Lung (tissue), 12 donors: ENCODE measurements around the gene FAM180B. TPM values are rescaled to one million over a fixed set of nuclear protein-coding genes. Genes with fewer than 3 reads are reported as not detected.

Experiments used
- ATAC-seq: fragments of 200-7000 bp; cut with Tn5 transposase; one replicate; pipeline ENCODE4 v1.9.1; 2020; ENCODE audit warnings: moderate number of reproducible peaks; ENCODE audit not compliant: insufficient read depth, low FRiP score
- DNase-seq, 3 donors: peaks; one replicate each; pipeline ENCODE4 v3.0.0-alpha.2; 2013 to 2017
- H3K27ac ChIP-seq, 2 donors: one replicate each; pipeline ENCODE4 v1.5.1; 2013; ENCODE audit warnings: mild to moderate bottlenecking in 2 of 2, moderate library complexity in 2 of 2, control low read depth in 1 of 2, inconsistent platforms in 1 of 2, low read depth in 1 of 2, low read length in 1 of 2
- H3K27me3 ChIP-seq, 3 donors: one replicate each; pipeline ENCODE4 v1.5.1; 2013; ENCODE audit warnings: low read length in 2 of 3; ENCODE audit not compliant: control insufficient read depth in 3 of 3, insufficient read depth in 3 of 3
- H3K36me3 ChIP-seq, 4 donors: one replicate each; pipeline ENCODE4 v1.5.1; 2013; ENCODE audit warnings: low read length in 4 of 4, mild to moderate bottlenecking in 1 of 4, moderate library complexity in 1 of 4; ENCODE audit not compliant: control insufficient read depth in 4 of 4, insufficient read depth in 4 of 4
- H3K4me1 ChIP-seq, 5 donors: one replicate each; pipeline ENCODE4 v1.5.1; 2013; ENCODE audit warnings: low read length in 5 of 5, mild to moderate bottlenecking in 2 of 5, moderate library complexity in 1 of 5; ENCODE audit not compliant: control insufficient read depth in 5 of 5, insufficient read depth in 5 of 5
- H3K4me3 ChIP-seq: one replicate; pipeline ENCODE4 v1.5.1; 2013; ENCODE audit warnings: mild to moderate bottlenecking, control low read depth, moderate library complexity
- H3K9ac ChIP-seq, 2 donors: one replicate each; pipeline ENCODE4 v1.5.1; 2013; ENCODE audit warnings: low read length in 2 of 2, control low read depth in 1 of 2; ENCODE audit not compliant: insufficient read depth in 1 of 2
- H3K9me3 ChIP-seq, 4 donors: one replicate each; pipeline ENCODE4 v1.5.1; 2013; ENCODE audit warnings: low read length in 3 of 4, mild to moderate bottlenecking in 1 of 4, moderate library complexity in 1 of 4; ENCODE audit not compliant: control insufficient read depth in 4 of 4, insufficient read depth in 3 of 4
- CTCF ChIP-seq: IDR thresholded peaks from 2 replicates; pipeline ENCODE4 v1.5.1; 2012; ENCODE audit warnings: mild to moderate bottlenecking; ENCODE audit errors: control extremely low read depth, extremely low read depth
- WGBS, 2 donors: extraction: QIAGEN DNeasy Blood & Tissue Kit; methylation state at CpG; one replicate each; pipeline ENCODE4 v1.1.7; 2013; 5-methylcytosine and 5-hydroxymethylcytosine counted together
- polyA plus RNA-seq, 2 donors: library from polyadenylated mRNA; stranded (reverse); fragments of 200-250 nt; gene quantifications; one replicate each; pipeline ENCODE4 v1.2.1, GENCODE V29; 2013
- total RNA-seq, 2 donors: library from RNA; depleted of rRNA in 1 of 2; stranded (reverse); fragments of >200 nt in 1 of 2; gene quantifications; one replicate each; pipeline ENCODE4 v1.2.1, GENCODE V29; 2014 to 2021
- donor health status: control.
- donor health status: control.
- donor health status: Bipolar disorder and iron deficiency.
- donor health status: healthy.
- donor health status: DM: yes; HTN: yes; CAD: no.

The FAM180B gene
- total and polyA plus RNA-seq, 4 donors = 0.05 to 0.34 (median 0.10) TPM; not detected in 1

- Histone ChIP-seq H3K9me3 (peaks cover 0 to 2% (median 0%) of the 10 kb centered on the region in 4 donors), H3K27ac (peak overlapping the region in 1 of 2 donors; percentile 49), H3K4me3 (no peak overlapping the region), H3K27me3 (no peaks in the 10 kb centered on the region), H3K4me1 (peaks cover 0 to 17% (median 5%) of the 10 kb centered on the region in 5 donors), H3K9ac (no peak overlapping the region), H3K36me3 (peaks cover 0 to 37% (median 24%) of the 10 kb centered on the region in 4 donors)
- DNase-seq (no peak), ATAC-seq (no peak)
- no peak for TF ChIP-seq CTCF
- 69 to 80% methylated on average over 8 of the region's 8 CpGs for WGBS, 2 donors
Observed at GRCh38 chr11:47572715-47573255, 13.7 kb upstream of the FAM180B start.

- H3K4me3 ChIP-seq = no peak overlapping the region
- no peak overlapping the region for H3K9ac ChIP-seq
- no peak overlapping the region for H3K27ac ChIP-seq
- peaks cover 0 to 2% (median 0%) of the 10 kb centered on the region in 4 donors for H3K9me3 ChIP-seq
- H3K27me3 ChIP-seq = no peaks in the 10 kb centered on the region
- ATAC-seq = no peak
- H3K36me3 ChIP-seq = peaks cover 0 to 36% (median 24%) of the 10 kb centered on the region in 4 donors
- 92 to 96% methylated on average over 11 of the region's 11 CpGs for WGBS, 2 donors
- no peak for TF ChIP-seq CTCF
- DNase-seq = no peak
- H3K4me1 ChIP-seq = peaks cover 0 to 22% (median 9%) of the 10 kb centered on the region in 5 donors
Observed at GRCh38 chr11:47573321-47573720, 13.2 kb upstream of the FAM180B start.

- Histone ChIP-seq H3K9ac (no peak overlapping the region), H3K27ac (peak overlapping the region in 1 of 2 donors; percentile 21), H3K4me3 (peak overlapping the region; percentile 96), H3K9me3 (peaks cover 0 to 2% (median 0%) of the 10 kb centered on the region in 4 donors), H3K4me1 (peaks cover 8 to 21% (median 10%) of the 10 kb centered on the region in 5 donors), H3K27me3 (no peaks in the 10 kb centered on the region), H3K36me3 (peaks cover 14 to 47% (median 30%) of the 10 kb centered on the region in 4 donors)
- no peak for TF ChIP-seq CTCF
- ATAC-seq (no peak), DNase-seq (no peak)
- WGBS, 2 donors = 79 to 86% methylated on average over 13 of the region's 13 CpGs
Observed at GRCh38 chr11:47577460-47578041, 8.9 kb upstream of the FAM180B start.
